Measurements from ENCODE around the gene LCN6.
"Not testable (repeated sequence)": the region's sequence is repeated elsewhere in the genome, so short reads cannot be mapped to it uniquely, and the experiment has no call there.

The LCN6 gene

DNA sequence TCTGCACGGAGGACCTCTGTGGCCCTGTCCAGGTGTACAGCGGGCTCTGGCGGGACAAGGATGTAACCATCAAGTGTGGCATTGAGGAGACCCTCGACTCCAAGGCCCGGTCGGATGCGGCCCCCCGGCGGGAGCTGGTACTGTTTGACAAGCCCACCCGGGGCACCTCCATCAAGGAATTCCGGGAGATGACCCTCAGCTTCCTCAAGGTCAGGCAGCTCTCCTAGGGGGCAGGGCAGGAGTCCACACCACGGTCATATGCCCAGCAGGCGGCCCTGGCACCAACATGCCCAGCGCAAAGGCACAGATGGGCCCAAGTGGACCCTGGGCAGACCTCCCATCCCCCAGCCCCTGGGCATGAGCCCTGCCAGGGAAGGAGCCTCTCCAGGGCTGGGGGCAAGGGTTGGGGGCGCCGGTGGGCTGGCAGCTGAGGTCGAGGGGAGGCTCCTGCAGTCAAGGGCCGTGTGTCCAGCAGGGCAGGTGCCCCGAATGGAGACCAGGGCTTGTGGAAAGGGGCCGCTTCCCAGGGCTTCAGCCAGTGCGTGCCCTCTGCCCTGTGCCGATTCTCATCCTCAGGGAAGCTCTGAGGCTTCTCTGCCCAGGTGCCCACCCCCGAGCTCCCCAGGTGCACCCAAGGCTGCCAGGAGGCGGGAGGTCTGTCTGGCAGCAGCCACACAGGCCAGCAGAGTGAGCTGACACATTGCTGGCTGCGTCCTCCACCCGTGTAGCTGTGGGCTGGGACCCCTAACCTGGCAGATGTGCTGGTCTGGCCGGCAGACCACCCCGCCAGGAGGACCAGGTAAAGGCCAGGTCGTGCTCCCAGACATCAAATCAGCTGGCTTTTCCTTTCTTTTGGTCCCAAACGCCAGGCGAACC, 26.0 kb downstream of the LCN6 start:
- DNase-seq, result no peak

DNA sequence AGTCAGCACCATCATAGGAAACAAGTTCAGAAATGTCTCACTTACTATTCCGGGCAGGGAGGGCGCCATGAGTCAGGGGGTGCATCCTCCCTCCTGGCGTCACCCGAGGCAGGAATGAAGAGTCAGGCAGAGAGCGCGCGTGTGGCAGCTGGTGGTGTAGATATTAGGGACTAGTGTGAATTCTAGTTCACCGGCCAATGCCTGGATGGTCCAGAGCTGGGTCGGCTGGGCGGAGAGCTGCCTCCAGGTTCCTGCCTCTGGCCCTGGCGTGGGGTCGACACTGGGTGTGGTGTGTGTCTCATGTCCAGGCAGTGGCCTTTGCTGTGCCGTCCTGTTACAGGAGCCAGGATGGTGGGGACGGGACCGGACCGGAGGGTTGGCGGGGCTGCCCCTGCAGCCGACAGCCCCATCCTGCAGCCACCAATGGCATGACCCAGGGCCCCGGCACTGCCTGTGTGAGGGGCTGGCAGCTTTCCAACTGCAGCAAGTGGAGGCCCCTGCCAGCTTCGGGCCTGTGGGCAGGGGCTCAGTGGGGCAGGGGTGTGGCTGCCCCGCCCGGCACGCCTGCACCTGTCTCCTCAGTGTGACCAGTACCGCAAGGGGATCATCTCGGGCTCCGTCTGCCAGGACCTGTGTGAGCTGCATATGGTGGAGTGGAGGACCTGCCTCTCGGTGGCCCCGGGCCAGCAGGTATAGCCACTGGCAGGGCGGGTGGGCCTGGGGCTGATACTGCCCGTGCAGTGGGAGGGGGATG, 26.8 kb downstream of the LCN6 start:
- no peak for DNase-seq

DNA sequence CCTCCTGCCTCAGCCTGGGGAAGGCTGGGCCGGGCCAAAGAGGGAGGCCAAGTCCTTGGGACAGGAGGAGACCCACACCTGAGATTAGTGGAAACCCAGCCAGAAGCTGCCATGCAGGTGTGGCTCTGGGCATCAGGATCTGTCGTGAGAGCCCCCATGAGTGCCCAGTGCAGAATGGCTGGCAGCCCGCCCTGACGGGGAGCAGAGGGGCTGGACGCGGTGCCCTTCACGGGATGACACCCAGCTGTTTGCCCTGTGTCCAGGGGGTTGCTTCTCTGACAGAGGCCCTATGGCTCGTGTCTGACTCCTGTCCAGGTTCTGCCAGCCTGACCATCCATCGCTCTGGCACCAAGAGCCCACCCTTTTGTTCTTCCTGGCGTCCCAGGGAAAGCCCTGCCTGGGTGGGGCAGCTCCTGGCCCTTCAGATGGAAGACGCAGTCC, 27.4 kb downstream of the LCN6 start:
- no peak for DNase-seq

DNA sequence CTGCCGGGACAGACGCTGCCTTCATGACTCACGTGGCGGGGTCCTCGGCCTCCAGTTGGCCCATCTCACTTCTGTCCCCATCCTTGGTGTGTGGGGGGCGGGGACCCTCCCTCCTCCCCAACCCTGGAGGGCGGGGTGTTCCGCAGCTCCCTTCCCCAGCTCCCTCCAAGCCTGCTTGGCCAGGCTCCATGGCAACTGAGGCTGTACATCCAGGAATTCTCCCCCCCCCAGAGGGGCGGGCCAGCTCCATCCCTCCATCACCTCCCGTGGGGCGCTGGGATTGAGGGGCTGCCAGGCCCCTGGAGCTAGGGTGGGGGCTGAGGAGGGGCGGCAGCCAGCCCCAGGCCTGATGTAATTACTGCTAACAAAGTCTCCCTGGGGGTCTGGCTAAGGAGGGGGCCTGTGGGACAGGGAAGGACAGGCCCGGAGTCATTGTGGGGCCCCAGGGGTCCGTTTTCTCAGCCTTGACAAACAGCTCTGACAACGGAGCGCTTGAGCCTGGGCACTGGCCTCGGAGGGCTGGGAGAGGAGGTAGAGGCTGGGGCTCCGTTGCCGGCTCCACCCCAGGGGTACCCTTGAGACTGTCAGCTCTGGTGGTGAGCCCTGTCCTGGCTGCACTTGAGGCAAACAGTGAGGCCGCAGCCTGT, 28.0 kb downstream of the LCN6 start:
- DNase-seq, result no peak

DNA sequence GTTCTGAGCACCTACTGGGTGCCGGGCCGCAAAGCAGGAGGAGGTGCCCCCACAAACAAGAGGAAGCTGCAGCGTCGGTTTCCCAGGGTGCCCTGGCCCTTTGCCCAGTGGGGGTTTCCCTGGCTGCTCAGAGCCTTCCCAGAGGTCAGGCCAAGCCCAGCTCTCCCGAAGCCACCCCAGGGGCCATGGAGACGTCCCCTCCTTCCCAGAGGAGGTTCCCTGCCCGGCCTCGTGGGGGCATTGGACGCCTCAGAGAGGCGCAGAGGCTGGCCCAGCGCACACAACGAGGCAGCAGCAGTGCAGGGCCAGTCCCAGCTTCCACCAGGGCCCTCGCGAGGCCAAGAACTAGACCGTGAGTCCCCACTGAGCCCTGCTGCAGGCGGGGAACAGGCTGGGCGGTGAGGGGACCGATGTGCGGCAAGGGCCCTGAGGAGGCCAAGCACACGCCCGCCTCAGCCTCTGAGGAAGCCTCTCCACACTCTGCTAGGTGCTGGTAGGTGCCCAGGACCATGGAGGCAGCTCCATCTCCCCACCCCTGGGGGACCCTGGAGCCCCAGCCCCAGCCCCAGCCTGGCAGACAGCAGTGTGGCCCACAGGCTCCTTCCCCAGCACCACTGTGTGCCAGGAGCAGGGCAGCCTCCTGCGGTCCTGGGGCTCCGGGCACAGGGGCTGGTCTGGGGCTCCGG, 29.0 kb downstream of the LCN6 start:
- no peak for DNase-seq

GRCh38 chr9:136718345-136719194, 29.8 kb downstream of the LCN6 start:
- no peak for DNase-seq

DNA sequence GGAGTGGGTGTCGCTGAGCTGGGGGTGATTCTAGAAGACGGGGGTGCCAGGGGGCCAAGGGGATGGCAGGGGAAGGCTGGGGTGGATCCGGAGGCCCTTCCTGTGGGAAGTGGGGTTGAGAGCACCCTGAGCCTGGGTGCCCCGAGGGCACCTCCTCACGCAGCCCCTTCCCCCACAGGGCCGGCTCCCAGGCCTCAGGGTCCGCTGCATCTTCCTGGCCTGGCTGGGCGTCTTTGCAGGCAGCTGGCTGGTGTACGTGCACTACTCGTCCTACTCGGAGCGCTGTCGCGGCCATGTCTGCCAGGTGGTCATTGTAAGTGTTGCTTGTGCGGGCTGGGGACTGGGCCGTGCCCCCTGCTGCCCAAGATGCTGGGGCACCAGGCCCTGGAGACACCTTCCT, 30.9 kb downstream of the LCN6 start:
- no peak for DNase-seq

GRCh38 chr9:136714893-136715274, 33.4 kb downstream of the LCN6 start:
- DNase-seq, result no peak

GRCh38 chr9:136714096-136714892, 34.0 kb downstream of the LCN6 start:
- DNase-seq, result no peak

- DNase-seq, result no peak
Observed at GRCh38 chr9:136713550-136713949, 34.8 kb downstream of the LCN6 start.

GRCh38 chr9:136712690-136713544, 35.4 kb downstream of the LCN6 start:
- no peak for DNase-seq

GRCh38 chr9:136711751-136712689, 36.3 kb downstream of the LCN6 start, which contains the start of gene DIPK1B:
Gene DIPK1B (plus strand): TSS chr9:136712572. CDS start chr9:136712666, 94 bp downstream.
- DNase-seq, result no peak

DNA sequence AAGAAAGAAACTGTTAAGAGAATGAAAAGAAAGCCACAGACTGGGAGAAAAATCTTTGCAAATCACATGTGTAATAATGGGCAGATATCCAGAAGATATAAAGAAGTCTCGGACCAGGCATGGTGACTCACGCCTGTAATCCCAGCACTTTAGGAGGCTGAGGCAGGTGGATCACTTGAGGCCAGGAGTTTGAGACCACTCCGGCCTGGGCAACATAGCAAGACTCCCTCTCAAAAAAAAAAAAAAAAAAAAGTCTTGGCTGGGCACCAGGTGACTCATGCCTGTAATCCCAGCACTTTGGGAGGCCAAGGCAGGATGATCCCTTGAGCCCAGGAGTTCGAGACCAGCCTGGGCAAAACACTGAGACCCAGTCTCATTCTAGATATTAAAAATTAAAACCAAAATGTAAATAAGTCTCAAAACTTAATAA, 37.1 kb downstream of the LCN6 start:
- not testable (repeated sequence) for DNase-seq

GRCh38 chr9:136710543-136710942, 37.8 kb downstream of the LCN6 start:
- no peak for DNase-seq

DNA sequence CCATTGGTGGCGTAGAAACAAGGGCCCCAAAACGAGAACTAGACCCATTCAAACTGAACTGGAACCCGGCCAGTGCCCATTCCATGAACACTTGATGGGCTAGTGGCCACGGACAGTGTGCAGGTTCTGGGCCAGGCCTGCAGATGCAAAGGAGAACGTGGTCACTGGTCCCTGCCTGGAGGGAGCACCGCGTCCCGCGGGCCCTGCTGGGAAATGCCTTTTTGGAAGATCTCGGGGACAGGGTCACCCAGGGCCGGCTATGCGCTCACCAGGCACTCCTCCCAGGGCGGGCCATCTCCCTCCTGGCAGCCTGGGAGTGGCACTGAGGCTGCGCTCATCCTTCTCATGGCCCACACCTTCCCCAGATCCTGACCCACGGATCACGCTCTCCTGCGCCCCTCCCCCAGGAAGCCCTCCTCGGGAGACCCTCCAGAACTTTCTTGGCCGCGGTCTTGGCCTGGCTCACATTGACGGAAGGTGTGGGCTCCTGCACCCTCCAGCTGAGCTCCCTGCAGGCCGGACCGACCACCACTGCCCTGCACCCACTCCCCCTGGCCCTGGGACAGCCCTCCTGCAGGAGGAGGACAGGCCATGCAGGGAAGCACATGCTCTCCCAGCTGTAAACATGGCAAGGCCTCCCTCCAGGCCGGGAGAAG, 38.7 kb downstream of the LCN6 start:
- DNase-seq, result no peak

GRCh38 chr9:136707849-136708517, 40.3 kb downstream of the LCN6 start:
- no peak for DNase-seq

DNA sequence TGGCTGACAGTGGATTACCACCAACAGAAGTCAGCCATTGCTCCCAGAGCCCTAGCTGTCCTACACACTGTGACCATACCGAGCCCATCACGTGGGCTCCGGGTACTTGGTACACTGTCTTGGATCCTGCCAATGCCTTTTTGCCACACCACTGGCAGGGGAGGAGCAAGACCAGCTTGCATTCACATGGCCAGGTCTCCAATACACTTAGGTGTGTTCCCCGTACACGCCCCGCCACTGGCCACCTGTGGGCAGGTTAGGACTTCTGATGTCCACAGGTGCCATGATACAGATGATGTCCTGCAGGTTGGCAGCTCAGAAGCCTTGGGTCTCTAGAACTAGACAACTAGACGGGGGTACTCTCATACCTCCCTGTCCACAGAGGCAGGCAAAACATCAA, 41.3 kb downstream of the LCN6 start:
- no peak for DNase-seq

DNA sequence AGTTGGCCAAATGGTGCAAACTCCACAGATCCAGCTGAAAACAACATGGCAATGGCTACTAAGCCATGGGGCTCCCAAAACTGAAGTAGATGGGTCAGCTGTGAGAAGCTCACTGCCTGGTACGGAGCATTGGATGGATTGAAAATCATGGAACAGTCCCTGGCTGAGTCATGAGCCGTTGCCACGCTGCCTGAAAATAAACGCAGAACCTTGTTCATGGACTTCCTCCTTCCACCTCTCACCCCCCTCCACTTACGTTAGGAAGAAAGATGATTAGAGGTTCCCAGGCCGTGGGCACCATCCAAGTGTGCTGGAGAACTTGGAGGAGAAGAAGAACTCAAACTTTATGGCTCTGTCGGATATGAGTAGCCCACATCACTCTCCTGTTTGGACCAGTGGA, 42.8 kb downstream of the LCN6 start:
- DNase-seq, result no peak

Measured in stimulated activated naive CD4-positive, alpha-beta T cell treated with Interleukin-2 at 50 U/mL for 16 hours (primary cell).